Astrocyte of the spinal cord (primary cell): ENCODE measurements around the gene SPOCK1.

ENCODE experiments used
- DNase-seq: peaks from one replicate; pipeline ENCODE4 v3.0.0; 2011; ENCODE audit warnings: low read depth, low spot score
- H3K4me3 ChIP-seq: 2 replicates; pipeline ENCODE4 v1.5.1; 2011; ENCODE audit warnings: low read depth, mild to moderate bottlenecking, low read length, moderate library complexity
- in situ Hi-C: cut with HindIII; loops from 2 replicates; pipeline ENCODE4 v1.10.0; 2017; ENCODE audit warnings: low sequenced_read_pairs
- TF ChIP-seq, protein P1 (sequence below): IDR thresholded peaks from 2 replicates; pipeline ENCODE4 v1.5.1; 2012; ENCODE audit warnings: low read depth, mild to moderate bottlenecking, low read length, inconsistent platforms

Gene SPOCK1

DNA sequence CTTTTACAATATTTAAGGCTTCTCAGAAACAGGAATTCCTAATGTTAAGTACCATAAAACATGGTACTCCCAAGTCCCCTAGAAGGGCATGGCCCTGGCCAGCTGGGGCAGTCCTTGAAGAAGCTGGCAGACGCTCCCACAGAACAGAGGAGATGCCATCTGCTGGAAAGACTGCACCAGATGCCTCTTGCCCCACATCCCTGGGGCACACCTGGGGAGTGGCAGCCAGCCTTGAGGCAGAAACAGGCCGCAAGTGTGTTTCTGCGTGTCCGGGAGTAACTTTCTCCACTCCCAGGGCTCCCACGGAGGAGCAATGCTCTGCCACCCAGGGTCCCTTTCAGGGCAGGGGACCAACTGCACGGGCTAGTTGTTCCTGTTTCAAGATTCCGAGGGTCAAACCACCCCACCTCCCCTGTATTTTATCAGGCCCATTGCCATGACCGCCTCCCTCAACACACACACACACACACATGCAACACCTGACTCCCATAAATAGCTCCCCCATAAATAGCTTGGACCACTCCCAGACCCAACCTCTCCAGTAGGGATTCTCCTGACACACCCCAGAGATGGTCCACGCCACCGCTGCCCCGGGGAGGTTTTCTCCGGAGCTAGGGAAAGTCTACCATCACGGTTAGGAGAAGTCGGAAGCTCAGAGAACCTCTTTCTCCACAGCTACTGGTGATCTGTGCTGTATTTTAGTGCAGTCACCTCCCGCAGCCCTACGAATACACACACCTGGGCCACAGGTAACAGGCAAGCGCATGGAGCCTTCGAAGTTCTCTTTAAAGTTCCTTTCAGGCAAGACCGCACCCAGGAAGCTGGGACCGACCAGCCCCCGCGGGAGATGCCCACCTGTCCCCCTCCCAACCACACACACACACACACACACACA, 1.5 kb downstream of the SPOCK1 start:
- peak overlapping the region; percentile 66 for H3K4me3 ChIP-seq
- TF ChIP-seq, protein P1, sequence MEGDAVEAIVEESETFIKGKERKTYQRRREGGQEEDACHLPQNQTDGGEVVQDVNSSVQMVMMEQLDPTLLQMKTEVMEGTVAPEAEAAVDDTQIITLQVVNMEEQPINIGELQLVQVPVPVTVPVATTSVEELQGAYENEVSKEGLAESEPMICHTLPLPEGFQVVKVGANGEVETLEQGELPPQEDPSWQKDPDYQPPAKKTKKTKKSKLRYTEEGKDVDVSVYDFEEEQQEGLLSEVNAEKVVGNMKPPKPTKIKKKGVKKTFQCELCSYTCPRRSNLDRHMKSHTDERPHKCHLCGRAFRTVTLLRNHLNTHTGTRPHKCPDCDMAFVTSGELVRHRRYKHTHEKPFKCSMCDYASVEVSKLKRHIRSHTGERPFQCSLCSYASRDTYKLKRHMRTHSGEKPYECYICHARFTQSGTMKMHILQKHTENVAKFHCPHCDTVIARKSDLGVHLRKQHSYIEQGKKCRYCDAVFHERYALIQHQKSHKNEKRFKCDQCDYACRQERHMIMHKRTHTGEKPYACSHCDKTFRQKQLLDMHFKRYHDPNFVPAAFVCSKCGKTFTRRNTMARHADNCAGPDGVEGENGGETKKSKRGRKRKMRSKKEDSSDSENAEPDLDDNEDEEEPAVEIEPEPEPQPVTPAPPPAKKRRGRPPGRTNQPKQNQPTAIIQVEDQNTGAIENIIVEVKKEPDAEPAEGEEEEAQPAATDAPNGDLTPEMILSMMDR: no peak
- no peak for DNase-seq
- in situ Hi-C loops: no loop called here

- no peak overlapping the region for H3K4me3 ChIP-seq
- in situ Hi-C loops: no loop called here
- DNase-seq: no peak
- TF ChIP-seq, protein P1: no peak
Measured at GRCh38 chr5:137496919-137497318, 2.2 kb downstream of the SPOCK1 start.

DNA sequence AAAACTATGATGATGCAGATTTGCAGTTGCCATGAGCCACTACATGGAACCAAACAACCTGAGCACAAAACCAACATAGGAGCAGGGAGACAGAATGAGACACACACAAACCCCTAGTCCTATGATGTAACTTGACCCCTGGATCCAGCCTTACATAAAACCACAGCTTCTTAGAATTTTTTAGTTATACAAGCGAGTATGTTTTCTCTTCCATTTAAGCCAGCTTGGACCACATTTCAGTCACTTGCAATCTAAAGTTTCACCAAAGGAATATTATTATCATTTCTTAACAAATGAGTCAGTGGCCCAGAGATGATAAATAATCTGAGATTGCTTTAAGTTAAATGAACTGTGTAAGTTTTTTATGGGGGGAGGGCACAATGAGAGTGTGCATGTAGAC, 6.8 kb downstream of the SPOCK1 start:
- in situ Hi-C loops: no loop called here
- TF ChIP-seq, protein P1: no peak
- no peak overlapping the region for H3K4me3 ChIP-seq
- peak; percentile 71 for DNase-seq

DNA sequence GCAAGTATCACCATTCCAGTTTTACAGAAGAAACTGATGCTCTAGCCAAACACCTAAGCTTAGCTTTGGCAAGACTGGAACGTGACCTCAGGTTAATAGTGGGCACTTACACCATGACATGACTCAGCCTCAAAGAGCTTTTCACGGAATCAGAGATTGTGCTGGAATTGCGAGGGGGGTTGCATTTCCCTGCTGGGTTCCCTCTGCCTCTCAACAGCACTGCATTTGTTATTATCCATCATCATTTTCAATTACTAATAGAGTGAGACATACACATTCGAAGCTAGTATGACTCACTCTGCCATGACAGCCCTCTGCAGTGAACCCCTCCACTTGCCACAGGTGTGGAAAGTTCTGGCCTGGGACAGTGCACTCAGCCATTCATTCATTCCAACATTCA, 8.0 kb downstream of the SPOCK1 start:
- TF ChIP-seq, protein P1: no peak
- H3K4me3 ChIP-seq: no peak overlapping the region
- peak; percentile 57 for DNase-seq
- in situ Hi-C loops: no loop called here

GRCh38 chr5:137490591-137490990, 8.5 kb downstream of the SPOCK1 start:
- DNase-seq: no peak
- no peak overlapping the region for H3K4me3 ChIP-seq
- in situ Hi-C loops: no loop called here
- TF ChIP-seq, protein P1: no peak

- TF ChIP-seq, protein P1: no peak
- DNase-seq: no peak
- H3K4me3 ChIP-seq: no peak overlapping the region
- in situ Hi-C loops: no loop called here
Measured at GRCh38 chr5:137488974-137489373, 10.2 kb downstream of the SPOCK1 start.
